CD1c-positive myeloid dendritic cell (primary cell): Measurements from ENCODE around the gene COLGALT1.

Source experiments
- DNase-seq: peaks from one replicate; pipeline ENCODE4 v3.0.0-alpha.2; 2016; ENCODE audit errors: extremely low spot score

The COLGALT1 gene

GRCh38 chr19:17598953-17599352 lies 43.5 kb downstream of the COLGALT1 start:
- no peak for DNase-seq

GRCh38 chr19:17599780-17600179 lies 44.3 kb downstream of the COLGALT1 start:
- DNase-seq, result no peak

DNA sequence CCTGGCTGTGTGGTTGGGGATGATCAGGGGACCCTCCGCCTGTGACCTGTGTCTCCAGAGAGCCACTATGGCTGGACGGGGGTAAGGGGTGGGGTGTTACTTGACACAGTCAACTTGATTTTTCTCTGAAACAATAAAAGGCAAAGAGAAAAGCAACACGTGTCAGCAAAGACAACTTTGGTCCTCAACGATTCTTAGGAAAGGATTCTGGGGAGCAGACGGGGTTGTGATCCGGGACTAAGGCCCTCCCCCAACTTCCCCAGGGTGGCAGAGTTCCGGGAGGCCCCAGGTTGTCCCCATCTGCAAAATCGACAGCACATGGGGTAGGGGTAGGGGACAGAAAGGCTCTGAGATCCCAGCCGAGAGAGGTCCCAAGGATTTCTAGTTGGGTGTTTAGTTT lies 46.2 kb downstream of the COLGALT1 start:
- no peak for DNase-seq

DNA sequence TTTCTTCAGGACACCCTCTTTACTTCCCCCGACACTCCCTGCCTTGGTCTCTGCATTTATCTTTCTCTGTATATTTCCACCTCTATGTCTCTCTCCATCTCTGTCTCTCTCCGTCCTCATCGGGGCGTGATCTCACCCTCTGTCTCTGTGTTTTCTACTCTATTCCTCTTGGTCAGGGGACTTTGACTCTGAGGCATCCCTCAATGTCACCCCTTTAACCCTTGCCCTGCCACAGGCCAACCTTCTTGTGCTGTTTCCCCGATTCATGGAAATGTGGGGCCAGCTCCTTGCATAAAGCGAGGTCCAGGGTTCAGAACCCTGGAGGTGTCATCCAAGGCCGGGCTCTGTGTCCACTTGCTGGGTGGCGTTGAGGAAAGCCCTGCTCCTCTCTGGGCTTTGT lies 46.8 kb downstream of the COLGALT1 start:
- DNase-seq, result no peak

DNA sequence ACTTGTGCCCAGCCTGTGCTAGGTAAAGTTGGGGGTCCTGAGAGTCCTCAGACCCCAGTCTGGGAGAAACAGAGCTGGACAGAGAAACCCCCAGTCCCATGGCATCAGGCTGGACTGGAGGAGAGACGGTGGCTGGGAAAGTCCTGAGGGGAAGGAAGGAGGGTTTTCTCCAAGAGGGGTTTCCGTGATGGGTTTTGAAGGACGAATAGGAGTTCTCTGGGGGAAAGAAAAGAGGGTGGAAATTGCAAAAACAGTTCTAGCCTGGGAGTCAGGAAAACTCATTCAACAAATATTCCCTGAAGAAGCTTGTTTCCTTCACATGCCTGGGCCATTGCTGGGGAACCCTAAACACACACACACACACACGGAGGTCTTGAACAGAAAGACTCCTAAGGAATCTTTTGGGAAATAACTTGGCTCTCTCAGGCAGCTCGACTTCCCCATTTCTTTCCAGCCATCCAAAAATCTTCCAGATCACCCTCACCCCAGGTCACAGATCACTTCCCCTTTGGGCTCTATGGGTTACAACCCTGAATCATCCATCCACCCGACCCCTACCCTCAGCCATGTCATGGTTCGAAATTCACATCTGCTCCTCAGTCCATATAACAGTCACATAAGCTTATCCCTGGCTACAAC lies 47.5 kb downstream of the COLGALT1 start:
- DNase-seq, result peak; percentile 63

GRCh38 chr19:17604372-17605025 lies 49.0 kb downstream of the COLGALT1 start:
- DNase-seq, result no peak

- no peak for DNase-seq
Observed at GRCh38 chr19:17605117-17605516, 49.7 kb downstream of the COLGALT1 start.

DNA sequence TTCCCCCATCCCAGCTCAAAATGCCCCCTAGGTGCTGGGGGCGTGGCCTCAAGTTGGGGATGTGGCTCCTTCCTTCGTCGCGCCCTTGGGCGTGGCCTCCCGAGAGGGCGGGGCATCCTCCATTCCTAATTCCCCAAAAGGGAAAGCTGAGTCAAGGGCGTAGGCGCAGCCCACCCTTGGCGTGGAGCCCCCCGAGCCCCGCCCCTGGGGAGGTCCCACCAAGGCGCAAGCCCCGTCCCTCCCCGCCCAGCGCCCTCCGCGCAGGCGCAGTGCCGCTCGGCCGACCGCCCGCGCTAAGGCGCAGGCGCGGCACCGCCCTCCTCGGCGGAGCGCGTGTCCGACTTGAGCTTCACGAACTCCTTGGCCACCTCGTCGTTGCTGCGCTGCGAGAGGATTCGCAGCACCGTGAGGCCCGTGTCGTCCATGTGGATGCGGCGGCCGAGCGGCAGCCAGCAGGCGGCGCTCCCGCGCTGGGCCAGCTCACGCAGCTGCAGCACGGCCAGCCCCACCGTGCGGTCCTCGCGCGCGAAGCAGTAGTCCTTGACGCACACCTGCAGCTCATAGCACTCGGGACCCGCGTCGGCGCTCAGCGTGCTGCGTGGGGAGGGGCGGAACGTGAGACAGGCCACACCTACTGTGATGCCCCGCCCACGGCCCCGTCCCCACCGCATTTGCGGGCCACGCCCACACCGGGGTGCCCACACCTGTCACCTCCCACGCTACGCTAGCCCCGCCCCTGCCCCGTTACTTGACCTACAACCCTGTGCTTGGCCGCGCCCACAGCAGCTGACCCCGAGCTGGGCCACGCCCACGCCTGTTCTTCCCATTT lies 50.5 kb downstream of the COLGALT1 start:
- peak; percentile 97 for DNase-seq

DNA sequence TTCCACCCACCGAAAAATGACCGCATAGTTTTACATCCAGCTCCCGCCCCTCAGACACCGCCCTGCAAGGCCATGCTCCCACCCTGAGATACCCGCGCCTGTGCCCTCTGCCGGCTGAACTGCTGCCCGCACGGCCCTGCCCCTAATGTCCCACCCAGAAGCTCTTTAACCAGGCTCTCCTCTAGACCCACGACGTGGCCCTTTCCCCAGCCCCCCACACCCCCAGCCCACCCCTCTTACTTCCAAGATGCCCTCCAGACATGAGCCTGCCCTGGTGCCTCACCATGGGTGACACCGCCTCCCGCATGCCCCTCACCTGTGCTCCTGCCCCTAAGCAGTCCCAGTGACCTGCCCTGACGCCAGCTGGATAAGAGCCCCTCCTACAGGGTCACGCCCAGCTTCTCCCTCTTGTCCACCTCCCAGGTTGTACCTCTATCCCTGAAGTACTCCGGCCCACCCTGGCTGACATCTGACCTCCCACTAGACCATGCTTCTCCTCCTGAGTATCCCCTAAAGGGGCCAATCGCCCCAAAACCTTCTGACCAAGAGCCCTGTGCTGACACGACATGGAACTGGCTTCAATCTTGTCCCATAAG lies 51.2 kb downstream of the COLGALT1 start:
- DNase-seq, result no peak

- DNase-seq, result no peak
Observed at GRCh38 chr19:17607936-17608335, 52.5 kb downstream of the COLGALT1 start.

DNA sequence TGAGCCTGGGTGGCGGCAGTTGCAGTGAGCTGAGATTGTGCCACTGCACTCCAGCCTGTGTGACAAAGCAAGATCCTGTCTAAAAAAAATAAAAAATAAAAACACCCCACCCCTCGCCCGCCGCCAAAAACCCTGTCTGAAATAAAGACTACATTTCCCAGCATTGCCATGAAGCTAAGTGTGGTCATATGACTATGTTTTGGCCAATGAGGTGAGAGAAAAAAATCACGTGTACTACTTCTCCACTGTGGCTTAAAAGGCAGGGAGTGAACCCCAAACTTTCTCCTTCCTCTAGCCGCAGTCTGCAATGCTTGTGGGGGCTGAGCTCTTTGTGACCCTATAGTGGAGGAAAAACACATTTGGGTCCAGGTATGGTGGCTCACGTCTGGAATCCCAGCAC lies 54.9 kb downstream of the COLGALT1 start:
- DNase-seq, result peak; percentile 44

DNA sequence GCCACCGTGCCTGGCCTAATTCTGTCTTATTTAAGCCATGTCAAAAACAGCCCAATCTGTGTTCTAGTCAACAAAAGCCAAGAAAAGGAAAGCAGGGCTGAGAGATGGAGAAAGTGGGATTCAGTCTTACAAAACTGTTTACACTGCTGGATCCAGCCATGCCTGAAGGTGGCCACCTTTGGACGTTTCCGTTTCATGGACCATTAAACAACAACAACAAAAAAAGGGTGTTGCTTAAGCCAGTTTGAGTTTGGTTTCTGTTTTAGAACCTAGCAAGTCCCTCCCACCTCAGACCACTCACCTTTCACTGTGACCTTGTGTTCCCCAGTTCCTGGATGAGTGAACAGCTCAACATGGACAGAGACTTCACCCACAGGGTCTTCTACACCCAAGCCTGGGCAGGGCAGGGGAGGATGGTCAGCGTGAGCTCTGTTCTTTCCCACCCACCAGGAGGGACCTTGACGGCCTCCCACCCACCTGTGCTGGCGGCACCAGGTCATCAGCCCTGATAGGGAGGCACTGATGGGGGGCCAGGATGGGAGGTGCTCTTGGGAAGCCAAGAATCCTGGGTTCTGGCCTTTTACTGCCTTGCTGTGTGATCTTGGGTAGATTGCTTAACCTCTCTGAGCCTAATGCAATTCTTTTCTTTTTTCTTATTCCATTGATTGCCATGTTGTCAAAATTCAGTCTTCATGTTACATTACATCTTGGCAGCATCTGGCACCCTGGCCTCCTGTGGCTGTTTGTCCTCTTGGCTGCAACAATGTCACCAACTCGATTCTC lies 56.2 kb downstream of the COLGALT1 start:
- no peak for DNase-seq

- DNase-seq, result no peak
Observed at GRCh38 chr19:17614476-17614875, 59.0 kb downstream of the COLGALT1 start.

DNA sequence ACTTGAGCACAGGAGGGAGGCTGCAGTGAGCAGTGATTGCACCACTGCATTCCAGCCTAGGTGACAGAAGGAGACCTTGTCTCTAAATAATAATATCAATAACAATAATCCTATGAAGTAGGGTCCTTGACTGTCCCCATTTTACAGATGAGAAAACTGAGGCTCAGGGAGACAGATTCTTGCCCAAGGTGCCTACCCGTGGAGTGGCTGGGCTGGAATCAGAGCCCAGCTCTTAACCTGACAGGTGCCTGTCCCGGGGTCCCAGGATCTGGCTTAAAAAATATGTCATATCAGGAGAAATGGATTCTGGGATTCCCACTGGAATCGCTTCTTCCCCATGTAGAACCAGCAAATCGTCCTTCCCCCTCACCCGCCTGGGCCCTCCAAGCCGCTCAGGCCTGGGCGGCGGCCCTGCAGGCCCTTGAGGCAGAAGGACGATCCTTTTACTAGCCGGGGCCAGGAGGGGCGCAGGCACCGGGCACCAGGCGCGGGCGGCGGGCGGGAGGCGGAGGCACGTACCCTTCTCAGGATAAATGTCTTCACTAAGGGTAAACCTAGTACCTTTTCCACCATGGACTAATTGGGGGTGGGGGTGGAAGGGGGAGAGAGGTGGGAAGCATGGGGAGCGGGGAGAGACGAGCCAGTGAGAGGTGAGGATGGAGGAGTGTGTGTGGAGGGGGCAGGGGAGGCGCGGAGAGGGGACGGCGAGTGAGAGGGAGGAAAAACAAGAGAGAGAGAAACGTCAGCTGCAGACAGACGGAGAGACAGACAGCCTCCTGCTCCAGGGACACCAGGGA lies 60.6 kb downstream of the COLGALT1 start:
- DNase-seq, result no peak

DNA sequence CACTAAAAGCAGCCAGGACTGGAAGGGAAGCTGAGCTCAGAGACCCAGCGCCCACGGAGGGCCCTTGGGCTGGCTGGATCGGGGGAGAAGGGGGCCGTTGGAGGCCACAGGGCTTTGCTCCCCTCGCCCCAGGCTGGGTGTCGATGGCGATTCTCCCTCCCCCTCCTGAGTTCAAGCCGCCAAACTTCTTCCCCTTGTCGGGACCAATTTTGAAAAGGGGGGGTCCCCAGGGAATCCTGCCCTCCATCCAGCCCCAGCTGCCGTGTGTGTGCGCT lies 61.2 kb downstream of the COLGALT1 start:
- DNase-seq, result no peak

DNA sequence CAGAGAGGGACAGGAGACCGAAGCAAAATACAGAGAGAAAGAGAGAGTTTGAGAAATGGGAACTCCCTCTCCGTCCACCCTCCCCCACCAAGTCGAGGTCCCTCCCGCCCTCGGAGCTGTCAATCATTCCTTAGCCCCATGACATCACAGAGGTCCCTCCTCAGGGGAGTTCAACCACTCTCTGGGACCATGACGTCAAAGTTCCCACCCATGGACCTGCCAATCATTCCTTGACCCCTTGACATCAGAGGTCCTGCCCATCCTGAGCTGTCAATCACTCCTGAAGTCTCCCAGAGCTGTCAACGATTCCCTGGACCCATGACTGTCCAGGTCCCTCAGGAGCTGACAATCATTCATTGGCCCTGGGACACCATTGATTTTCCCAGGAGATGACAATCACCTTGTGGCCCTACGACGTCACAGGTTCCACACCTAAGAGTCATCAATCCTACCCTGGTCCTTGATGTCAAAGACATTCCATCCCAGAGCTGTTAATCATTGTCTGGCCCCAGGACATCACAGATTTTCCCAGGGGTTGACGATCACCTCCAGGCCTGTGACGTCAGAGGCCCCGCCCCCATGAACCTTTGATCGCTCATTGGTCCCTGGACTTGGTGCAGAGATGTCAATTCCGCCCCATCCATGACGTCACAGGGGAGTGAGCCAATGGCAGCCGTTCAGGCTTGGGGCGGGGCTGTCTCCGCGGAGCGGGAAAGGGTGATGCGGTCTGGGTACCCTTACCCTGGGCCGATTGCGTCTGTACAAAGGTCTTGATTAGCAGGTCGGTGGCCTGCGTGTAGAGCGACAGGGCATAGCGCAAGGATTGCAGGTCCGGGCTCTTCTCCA lies 61.7 kb downstream of the COLGALT1 start:
- DNase-seq, result peak; percentile 17

GRCh38 chr19:17617807-17618192 lies 62.4 kb downstream of the COLGALT1 start:
- DNase-seq, result no peak

DNA sequence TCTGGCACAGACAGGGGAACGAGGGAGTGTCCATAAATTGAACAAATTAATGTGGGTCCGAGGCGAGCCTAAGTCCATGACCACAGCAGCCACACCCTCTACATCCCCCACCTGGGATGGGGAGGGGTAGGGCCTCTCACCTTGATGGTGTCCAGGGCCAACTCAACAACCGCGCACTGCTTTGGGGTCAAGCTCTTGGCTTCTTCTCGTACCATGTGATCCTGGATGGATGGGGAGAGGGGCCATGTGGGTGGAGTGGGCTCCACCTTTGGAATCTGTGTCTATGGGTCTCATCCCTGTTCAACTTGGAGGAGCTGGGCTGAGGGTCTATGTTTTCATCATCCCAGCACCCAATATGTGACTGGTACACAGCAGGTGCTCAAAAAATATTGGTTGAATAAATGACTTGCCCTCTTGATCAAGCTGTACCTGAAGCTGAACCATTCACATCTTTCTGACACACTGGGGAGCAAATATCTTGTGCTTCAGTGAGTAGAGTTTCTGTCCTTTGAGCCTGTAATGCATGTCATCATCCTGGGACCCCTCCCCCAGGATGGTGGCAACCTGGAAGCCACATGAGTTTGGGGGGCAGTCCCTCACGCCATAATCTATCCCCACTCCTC lies 62.9 kb downstream of the COLGALT1 start:
- no peak for DNase-seq

GRCh38 chr19:17618936-17619335 lies 63.5 kb downstream of the COLGALT1 start:
- DNase-seq, result no peak

DNA sequence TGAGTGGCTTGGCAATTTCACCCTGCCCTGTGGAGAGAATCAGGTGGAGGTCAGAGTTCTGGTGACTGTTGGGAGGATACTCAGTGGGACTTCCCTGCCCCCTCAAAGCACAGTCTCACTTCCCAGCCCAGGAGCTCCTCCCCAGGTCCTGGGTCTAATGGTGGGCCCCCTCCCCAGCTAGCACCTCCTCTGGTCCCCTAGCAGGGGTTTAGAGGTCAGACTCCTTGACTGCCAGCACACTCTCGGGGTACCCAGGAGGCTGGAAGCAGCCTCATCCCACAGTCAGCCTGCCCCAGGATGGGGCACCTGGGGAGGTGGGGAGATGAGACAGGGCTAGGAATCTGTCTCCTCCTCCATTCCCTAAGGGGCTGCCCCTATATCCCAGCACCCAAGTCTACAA lies 65.2 kb downstream of the COLGALT1 start:
- DNase-seq, result no peak
